GM18498 (cell line): Measurements from ENCODE around the gene NCCRP1.

Experiments
- ATAC-seq: cut with Tn5 transposase; IDR thresholded peaks from one replicate; pipeline ENCODE4 v1.9.1; 2021; ENCODE audit warnings: mild to moderate bottlenecking, moderate library complexity; ENCODE audit not compliant: unreplicated experiment

Gene NCCRP1

GRCh38 chr19:39164289-39164688 lies 32.5 kb upstream of the NCCRP1 start:
- no peak for ATAC-seq

- no peak for ATAC-seq
Observed at GRCh38 chr19:39165857-39166256, 30.9 kb upstream of the NCCRP1 start.

- ATAC-seq: no peak
Observed at GRCh38 chr19:39166571-39167391, 30.0 kb upstream of the NCCRP1 start.

GRCh38 chr19:39167461-39168257 lies 29.1 kb upstream of the NCCRP1 start:
- ATAC-seq: no peak

DNA sequence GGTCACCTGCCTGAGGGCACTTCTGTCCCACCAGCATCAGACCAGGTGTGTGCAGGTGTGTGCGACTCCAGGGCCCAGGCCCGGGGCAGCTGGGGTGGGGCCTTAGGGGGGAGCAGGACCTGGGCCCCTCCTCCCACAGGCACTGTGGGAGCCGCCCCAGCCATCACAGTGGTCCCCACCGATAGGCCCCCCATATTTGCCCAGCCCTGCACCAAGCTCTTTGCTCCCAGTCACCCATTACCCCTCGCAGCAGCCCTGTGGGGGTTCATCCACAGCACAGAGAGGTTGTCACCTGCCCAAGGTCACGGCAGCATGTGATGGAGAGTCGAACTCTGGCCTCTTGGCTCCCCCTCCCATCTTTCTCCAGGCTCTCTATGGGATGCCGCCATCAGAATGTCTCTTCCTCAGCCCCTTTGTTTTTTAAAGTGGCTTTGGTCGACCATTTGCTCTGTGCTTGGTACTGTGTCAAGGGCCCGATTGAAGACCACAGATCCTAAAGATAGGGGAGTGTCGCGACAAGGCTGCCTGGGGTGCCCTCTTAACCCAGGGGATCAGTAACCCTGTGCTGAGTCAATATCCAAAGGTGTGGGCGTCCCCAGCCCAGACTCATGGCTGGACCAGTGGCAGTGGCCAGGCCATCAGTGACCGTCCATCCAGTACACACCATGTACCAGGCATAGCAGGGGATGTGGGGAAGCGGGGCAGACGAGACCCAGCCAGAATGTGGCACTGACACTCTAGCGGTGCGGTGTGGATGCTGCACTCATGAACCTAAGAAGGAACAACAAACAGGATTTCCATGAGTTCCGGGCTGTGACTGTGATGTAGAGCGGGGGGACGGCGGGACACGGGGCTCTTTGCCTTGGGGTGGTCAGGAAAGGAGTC lies 28.3 kb upstream of the NCCRP1 start:
- no peak for ATAC-seq

DNA sequence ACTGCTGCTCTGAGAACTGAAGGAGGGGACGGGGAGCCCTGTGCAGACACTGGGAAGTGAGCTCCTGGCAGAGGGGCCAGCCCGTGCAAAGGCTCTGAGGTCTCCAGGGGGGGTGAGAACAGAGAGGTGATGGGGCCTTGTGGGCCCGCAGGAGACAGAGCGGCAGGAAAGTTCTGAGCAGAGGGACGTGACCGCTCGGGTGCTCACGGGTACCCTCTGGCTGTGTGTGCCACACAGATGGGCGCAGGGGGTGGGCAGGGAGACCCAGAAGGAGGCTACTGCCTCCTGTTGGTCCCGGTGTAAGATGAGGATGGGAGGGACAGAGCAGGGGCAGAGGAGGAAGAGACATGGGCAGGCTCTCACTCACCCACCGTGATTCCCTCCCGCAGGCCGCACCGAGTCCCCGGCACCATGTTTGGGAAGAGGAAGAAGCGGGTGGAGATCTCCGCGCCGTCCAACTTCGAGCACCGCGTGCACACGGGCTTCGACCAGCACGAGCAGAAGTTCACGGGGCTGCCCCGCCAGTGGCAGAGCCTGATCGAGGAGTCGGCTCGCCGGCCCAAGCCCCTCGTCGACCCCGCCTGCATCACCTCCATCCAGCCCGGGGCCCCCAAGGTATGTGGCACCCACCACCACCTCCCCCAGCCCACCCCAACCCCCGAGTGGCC lies 27.5 kb upstream of the NCCRP1 start:
- no peak for ATAC-seq

GRCh38 chr19:39170386-39171231 lies 26.2 kb upstream of the NCCRP1 start:
- ATAC-seq: no peak

DNA sequence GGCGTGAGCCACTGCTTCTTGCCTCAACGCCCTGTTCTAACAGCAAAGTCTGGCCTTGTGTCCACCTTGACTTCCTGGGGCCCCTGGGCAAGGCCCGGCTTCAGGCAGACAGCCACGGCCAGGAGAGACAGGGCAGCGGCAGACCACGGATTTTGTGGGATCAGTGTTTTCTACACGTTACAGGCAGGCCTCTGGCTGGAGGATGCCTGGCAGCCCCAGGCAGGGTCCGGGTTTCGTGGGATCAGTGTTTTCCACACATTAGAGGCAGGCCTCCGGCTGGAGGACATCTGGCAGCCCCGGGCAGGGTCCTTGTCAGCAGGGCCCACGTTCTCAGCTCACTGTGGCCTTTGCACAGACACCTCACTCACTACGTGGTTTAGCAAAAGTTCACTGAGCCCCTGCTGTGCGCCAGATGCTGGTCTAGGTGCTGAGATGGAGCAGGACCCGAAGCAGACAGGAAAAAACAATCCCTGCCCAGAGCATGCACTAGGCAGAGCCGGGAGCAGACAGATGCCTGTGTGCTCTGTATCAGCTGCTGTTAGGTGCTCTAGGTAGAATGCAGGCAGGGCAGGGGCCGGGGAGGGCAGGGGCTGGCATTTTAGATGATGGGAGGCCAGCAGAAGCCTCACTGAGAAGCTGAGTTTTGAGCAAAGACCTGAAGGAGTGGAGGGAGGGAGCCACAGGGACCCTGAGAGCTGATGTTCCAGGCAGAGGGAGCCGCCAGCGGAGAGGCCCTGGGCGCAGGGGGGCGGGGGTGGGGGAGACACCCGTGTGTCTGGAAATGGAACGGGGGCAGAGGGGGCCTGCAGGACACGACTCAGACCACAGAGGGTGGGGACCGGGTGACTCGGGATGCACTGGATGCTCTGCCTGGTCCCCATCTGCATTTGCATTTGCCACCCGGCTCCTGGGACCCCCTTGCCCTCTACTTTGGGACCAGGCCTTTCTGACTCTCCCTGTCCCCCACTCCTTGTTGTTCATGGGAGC lies 25.0 kb upstream of the NCCRP1 start:
- ATAC-seq: no peak

- ATAC-seq: no peak
Observed at GRCh38 chr19:39172700-39173501, 23.9 kb upstream of the NCCRP1 start.

- no peak for ATAC-seq
Observed at GRCh38 chr19:39173502-39173991, 23.2 kb upstream of the NCCRP1 start.

DNA sequence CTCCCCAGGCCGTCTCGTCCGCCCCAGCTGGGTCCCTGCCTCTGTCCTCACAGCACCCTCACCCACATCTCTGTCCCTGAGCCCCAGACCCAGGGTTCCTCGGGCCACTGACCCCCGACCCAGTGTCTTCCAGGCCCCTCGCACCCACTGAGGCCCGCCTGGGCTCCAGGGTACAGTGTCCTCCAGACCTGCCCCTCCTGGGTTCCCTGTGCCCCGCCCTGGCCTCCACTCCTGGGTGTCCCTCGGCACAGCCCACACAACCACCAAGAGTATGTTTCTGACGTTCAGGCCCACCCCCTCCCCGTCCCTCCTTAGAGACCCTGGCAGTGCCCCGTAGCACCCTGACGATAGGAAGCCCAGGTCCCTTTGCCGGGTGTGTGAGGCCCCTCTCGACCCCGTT lies 22.6 kb upstream of the NCCRP1 start:
- no peak for ATAC-seq

DNA sequence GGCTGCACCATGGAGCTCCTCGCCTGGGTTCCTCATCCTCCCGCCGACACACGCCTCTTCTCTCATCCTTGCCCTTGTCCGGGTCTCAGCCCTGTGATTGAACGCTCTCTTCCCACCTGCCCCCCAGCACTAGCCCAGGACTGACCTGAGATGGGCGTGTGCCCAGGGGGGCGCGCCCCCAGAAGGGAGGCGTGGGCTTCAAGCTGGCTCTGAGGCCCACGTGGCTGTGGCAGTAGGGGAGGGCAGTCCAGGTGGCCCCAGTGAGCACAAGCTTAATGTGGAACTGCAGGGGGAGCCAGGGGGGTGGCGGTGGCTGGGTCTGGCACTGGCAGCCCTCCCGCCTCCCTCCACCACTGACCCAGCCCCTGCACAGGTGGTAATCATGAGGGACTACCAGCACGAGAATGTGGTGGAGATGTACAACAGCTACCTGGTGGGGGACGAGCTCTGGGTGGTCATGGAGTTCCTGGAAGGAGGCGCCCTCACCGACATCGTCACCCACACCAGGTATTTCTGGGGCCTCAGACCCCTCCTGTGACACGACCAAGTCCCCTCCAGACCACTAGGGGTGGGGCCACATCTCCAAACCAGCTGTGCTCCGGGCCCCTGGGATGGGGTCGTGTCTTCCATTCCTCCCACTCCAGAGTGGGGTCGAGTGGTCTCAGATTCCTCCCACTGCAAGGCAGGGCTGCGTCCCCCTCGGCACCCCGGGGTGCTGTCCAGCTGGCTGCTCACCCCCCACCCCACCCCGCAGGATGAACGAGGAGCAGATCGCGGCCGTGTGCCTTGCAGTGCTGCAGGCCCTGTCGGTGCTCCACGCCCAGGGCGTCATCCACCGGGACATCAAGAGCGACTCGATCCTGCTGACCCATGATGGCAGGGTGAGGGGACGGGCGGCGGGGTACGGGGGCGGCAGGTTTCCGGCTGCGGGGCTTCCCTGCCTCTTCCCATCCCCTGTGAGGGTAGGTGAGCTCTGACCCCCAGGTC lies 21.9 kb upstream of the NCCRP1 start:
- no peak for ATAC-seq

GRCh38 chr19:39175564-39175963 lies 21.2 kb upstream of the NCCRP1 start:
- no peak for ATAC-seq

GRCh38 chr19:39177110-39177699 lies 19.6 kb upstream of the NCCRP1 start:
- ATAC-seq: no peak

DNA sequence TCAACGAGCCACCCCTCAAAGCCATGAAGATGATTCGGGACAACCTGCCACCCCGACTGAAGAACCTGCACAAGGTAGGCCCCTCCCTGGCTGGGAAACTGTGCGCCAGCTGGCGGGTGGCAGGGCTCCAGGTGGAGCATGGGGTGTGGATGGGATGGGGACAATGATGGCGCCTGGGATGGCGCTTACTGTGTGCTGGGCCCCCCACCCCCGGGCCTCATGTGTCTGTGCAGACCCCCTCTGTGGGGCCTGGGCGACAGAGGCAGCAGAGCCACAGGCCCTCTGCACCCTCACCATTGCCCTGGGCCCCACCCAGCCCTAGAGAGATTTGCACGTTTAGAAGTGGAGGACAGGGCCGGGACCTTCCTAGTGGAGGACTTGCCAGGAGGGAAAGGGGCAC lies 19.0 kb upstream of the NCCRP1 start:
- no peak for ATAC-seq
